Measurements from ENCODE around the gene GAN. TPM values are rescaled to one million over a fixed set of nuclear protein-coding genes. Genes with fewer than 3 reads are reported as not detected.

Gene GAN
- total and polyA plus RNA-seq, 9 of the 15 experiments (the other 6 are each of a cell fraction or from before 2014, with no cell fraction given): 0.83 to 15.1 (median 5.2) TPM

GRCh38 chr16:81275795-81276194, 39.0 kb upstream of the GAN start:
- CTCF ChIA-PET (ENCODE audit: low intra/inter-chr PET ratio): no interaction called here
- POLR2A ChIA-PET: interaction anchor here (0.8 kb wide), 1 partner anchor 12 kb away, joined by 4 read pairs; no protein-coding TSS in a partner anchor

More at GRCh38 chr16:81275795-81276194, 39.0 kb upstream of the GAN start:
- Histone ChIP-seq H3K9me1 (ENCODE audit: control insufficient read depth, insufficient read depth, low read length) (no peaks in the 10 kb centered on the region), H3K4me2 (ENCODE audit: insufficient read depth, low read length) (no peak overlapping the region), H3K27me3 (ENCODE audit: control insufficient read depth in 2 of 2, insufficient read depth in 2 of 2, low read length in 2 of 2) (peaks cover 12 to 51% of the 10 kb centered on the region in 2 experiments; a peak in 3 of 5 replicates), H3K4me1 (replicated peaks in 1 of 2; ENCODE audit: control insufficient read depth in 2 of 2, insufficient read depth in 2 of 2, low read length in 2 of 2) (peaks cover 0 to 10% of the 10 kb centered on the region in 2 experiments; a peak in 3 of 5 replicates), H3K9ac (ENCODE audit: insufficient read depth in 1 of 2, low read depth in 2 of 2, low read length in 2 of 2) (no peak overlapping the region), H3K9me3 (replicated peaks; ENCODE audit: control insufficient read depth, insufficient read depth, low read depth, low read length) (no peaks in the 10 kb centered on the region), H3K36me3 (ENCODE audit: control insufficient read depth, insufficient read depth, low read length) (no peaks in the 10 kb centered on the region), H2AFZ (ENCODE audit: low read depth, low read length) (no peak overlapping the region), H4K20me1 (replicated peaks; ENCODE audit: control insufficient read depth, insufficient read depth, low read length) (no peaks in the 10 kb centered on the region), H3K4me3 (no peak overlapping the region), H3K27ac (ENCODE audit: extremely low read depth, low read depth, low read length) (no peak overlapping the region), H3K79me2 (ENCODE audit: control insufficient read depth, insufficient read depth, low read length) (no peaks in the 10 kb centered on the region)
- intact Hi-C loops (cut with micrococcal nuclease) (no loop called here), in situ Hi-C loops (cut with MboI) (no loop called here)
- WGBS (ENCODE audit: insufficient coverage, low coverage, missing lambda C conversion rate): 40% methylated on average over 9 of the region's 9 CpGs
- no peak for DNase-seq (ENCODE audit: extremely low read depth in 1 of 4, low spot score in 3 of 4)
- FAIRE-seq: no peak
- no TSS peak for BruUV-seq (replicated peaks)
- no peak for ATAC-seq
- TF ChIP-seq DPF2 (IDR thresholded peaks at IDR 0.05) (no peak), ZBTB11 (CRISPR knock-in tag; IDR thresholded peaks at IDR 0.05) (peak in 1 of 3 experiments; percentile 52; a peak in 1 of 6 replicates)
